Measurements from ENCODE around the gene ZNF862. TPM values are rescaled to one million over a fixed set of nuclear protein-coding genes. Genes with fewer than 3 reads are reported as not detected.

ZNF862 gene
- total and polyA plus RNA-seq, 10 of the 15 experiments (the other 5 are each of a cell fraction or from before 2014, with no cell fraction given) = 0.49 to 7.7 (median 3.5) TPM

- CTCF ChIA-PET = no interaction called here
- H3K4me2 ChIP-seq (ENCODE audit: control insufficient read depth, insufficient read depth) = no peak overlapping the region
- POLR2A ChIA-PET = no interaction called here
- H2AFZ ChIP-seq (ENCODE audit: control insufficient read depth, low read depth, low read length) = no peak overlapping the region
- DNase-seq (ENCODE audit: low read depth, low spot score) (no peak), FAIRE-seq (no peak), ATAC-seq (no peak)
- intact Hi-C loops (cut with micrococcal nuclease; ENCODE audit: unreplicated experiment) (no loop called here), in situ Hi-C loops (cut with MboI) (no loop called here)
- SMC1A ChIA-PET (ENCODE audit: uncharacterized antibody, unreplicated experiment) = no interaction called here
- H4K20me1 ChIP-seq (ENCODE audit: control insufficient read depth, insufficient read depth) = no peaks in the 10 kb centered on the region
- no TSS peak for BruUV-seq (replicated peaks)
- no peak overlapping the region for H3K9ac ChIP-seq (ENCODE audit: control insufficient read depth, insufficient read depth, low read length)
- no peaks in the 10 kb centered on the region for H3K9me3 ChIP-seq (replicated peaks; ENCODE audit: control insufficient read depth, insufficient read depth, low read length)
- no peaks in the 10 kb centered on the region for H3K79me2 ChIP-seq (ENCODE audit: control insufficient read depth, insufficient read depth, low read length)
- 33% methylated on average over 14 of the region's 16 CpGs for WGBS (ENCODE audit: insufficient coverage, insufficient replicate concordance, low lambda C conversion rate, missing lambda C conversion rate)
- RAD21 ChIA-PET (ENCODE audit: unreplicated experiment) = no interaction called here
- no peaks in the 10 kb centered on the region for H3K4me1 ChIP-seq (ENCODE audit: control insufficient read depth, insufficient read depth, low read length)
- no peaks in the 10 kb centered on the region; a peak in 1 of 4 replicates for H3K27me3 ChIP-seq (replicated peaks in 1 of 2; ENCODE audit: control insufficient read depth in 2 of 2, insufficient read depth in 2 of 2, low read length in 1 of 2)
- no peak for TF ChIP-seq KAT2A (conservative IDR thresholded peaks at IDR 0.05; ENCODE audit: control insufficient read depth, low read depth, low read length)
- TF ChIP-seq CBX5 (IDR thresholded peaks at IDR 0.05; ENCODE audit: low read depth) = no peak
- TF ChIP-seq STAT3 (IDR thresholded peaks at IDR 0.05; ENCODE audit: low read depth, low read length) = no peak
- TF ChIP-seq SIX5 (IDR thresholded peaks at IDR 0.05; ENCODE audit: low read depth, low read length, severe bottlenecking) = no peak
- TF ChIP-seq BHLHE40 (IDR thresholded peaks at IDR 0.05; ENCODE audit: borderline replicate concordance in 1 of 2, low read depth in 2 of 2, low read length in 1 of 2) = no peak
- no peak for TF ChIP-seq CEBPB (IDR thresholded peaks at IDR 0.05; ENCODE audit: borderline replicate concordance in 1 of 2, low read depth in 2 of 2, low read length in 2 of 2)
- no peak for TF ChIP-seq JUNB (IDR thresholded peaks at IDR 0.05)
- no peak for TF ChIP-seq MYC (IDR thresholded peaks at IDR 0.05; ENCODE audit: insufficient read depth, insufficient read length, insufficient replicate concordance, low read length, severe bottlenecking)
- no peak for TF ChIP-seq RFX5 (IDR thresholded peaks at IDR 0.05; ENCODE audit: low read depth, low read length)
- H3K4me3 ChIP-seq = no peak overlapping the region
- no peaks in the 10 kb centered on the region for H3K36me3 ChIP-seq (ENCODE audit: control insufficient read depth in 2 of 2, insufficient read depth in 2 of 2, low read length in 1 of 2)
- no peak overlapping the region for H3K27ac ChIP-seq (ENCODE audit: control insufficient read depth, insufficient read depth)
These were observed 26.2 kb upstream of the ZNF862 start for GRCh38 chr7:149811831-149812490.

All from GM12878 (cell line).